ENCODE results near the gene SLC25A39. TPM values are rescaled to one million over a fixed set of nuclear protein-coding genes. Genes with fewer than 3 reads are reported as not detected.

The SLC25A39 gene
- total and polyA plus RNA-seq, 11 donors: 37.2 to 96.0 (median 55.2) TPM

- TF ChIP-seq CTCF (IDR thresholded peaks at IDR 0.05) (no peak), POLR2A (IDR thresholded peaks at IDR 0.05) (no peak)
- no peak for DNase-seq
- H3K4me3 ChIP-seq: no peak overlapping the region
- no peak overlapping the region for H3K27ac ChIP-seq
- H3K4me1 ChIP-seq: peaks cover 0 to 32% (median 20%) of the 10 kb centered on the region in 12 donors
- H3K9me3 ChIP-seq: no peaks in the 10 kb centered on the region
- WGBS, 4 donors: 59 to 100% (median 80%) methylated on average over 1 to 5 of the region's 5 CpGs
- intact Hi-C loops (cut with DNase I): loop anchor here in 1 of 10 donors (5.0 kb wide), 1 partner anchor 49 kb away; no protein-coding TSS in a partner anchor
- peaks cover 22 to 49% (median 32%) of the 10 kb centered on the region in 9 donors for H3K27me3 ChIP-seq
- ATAC-seq: no peak
- no peaks in the 10 kb centered on the region for H3K36me3 ChIP-seq
Measured at GRCh38 chr17:44311562-44312181, 13.0 kb downstream of the SLC25A39 start.

GRCh38 chr17:44310609-44311376 is 13.8 kb downstream of the SLC25A39 start:
- Histone ChIP-seq H3K4me3 (no peak overlapping the region), H3K36me3 (no peaks in the 10 kb centered on the region), H3K4me1 (peaks cover 0 to 32% (median 19%) of the 10 kb centered on the region in 12 donors), H3K27me3 (peaks cover 15 to 47% (median 27%) of the 10 kb centered on the region in 9 donors), H3K27ac (no peak overlapping the region), H3K9me3 (no peaks in the 10 kb centered on the region)
- TF ChIP-seq POLR2A (IDR thresholded peaks at IDR 0.05) (no peak), CTCF (IDR thresholded peaks at IDR 0.05) (no peak)
- WGBS, 4 donors: 68 to 77% (median 73%) methylated on average over 8 to 10 of the region's 10 CpGs
- intact Hi-C loops (cut with DNase I): loop anchor here in 1 of 10 donors (5.0 kb wide), 1 partner anchor 48 kb away; no protein-coding TSS in a partner anchor
- DNase-seq (no peak), ATAC-seq (no peak)

GRCh38 chr17:44310188-44310587 is 14.4 kb downstream of the SLC25A39 start:
- TF ChIP-seq POLR2A (IDR thresholded peaks at IDR 0.05) (no peak), CTCF (IDR thresholded peaks at IDR 0.05) (no peak)
- Histone ChIP-seq H3K27me3 (peaks cover 10 to 42% (median 24%) of the 10 kb centered on the region in 9 donors), H3K27ac (no peak overlapping the region), H3K4me3 (no peak overlapping the region), H3K36me3 (no peaks in the 10 kb centered on the region), H3K9me3 (no peaks in the 10 kb centered on the region), H3K4me1 (peaks cover 0 to 28% (median 17%) of the 10 kb centered on the region in 12 donors)
- ATAC-seq: no peak
- 89 to 90% (median 89%) methylated on average over 2 of the region's 2 CpGs for WGBS, 4 donors
- intact Hi-C loops (cut with DNase I): loop anchor here in 1 of 10 donors (5.0 kb wide), 1 partner anchor 48 kb away; no protein-coding TSS in a partner anchor
- DNase-seq: no peak

- Histone ChIP-seq H3K27me3 (peaks cover 4 to 35% (median 18%) of the 10 kb centered on the region in 9 donors), H3K36me3 (no peaks in the 10 kb centered on the region), H3K4me3 (no peak overlapping the region), H3K4me1 (peaks cover 0 to 21% (median 16%) of the 10 kb centered on the region in 12 donors), H3K9me3 (no peaks in the 10 kb centered on the region), H3K27ac (no peak overlapping the region)
- TF ChIP-seq POLR2A (IDR thresholded peaks at IDR 0.05): no peak
- TF ChIP-seq CTCF (IDR thresholded peaks at IDR 0.05): no peak
- no peak for ATAC-seq
- intact Hi-C loops (cut with DNase I): loop anchor here in 1 of 10 donors (5.0 kb wide), 1 partner anchor 87 kb away; no protein-coding TSS in a partner anchor
- DNase-seq: no peak
- 60 to 79% (median 65%) methylated on average over 4 to 5 of the region's 5 CpGs for WGBS, 4 donors
Measured at GRCh38 chr17:44309472-44309871, 15.2 kb downstream of the SLC25A39 start.

Measured in heart left ventricle (tissue), 16 donors.